Smooth muscle cell (in vitro differentiated cells): ENCODE results near the gene CEP20. TPM values are rescaled to one million over a fixed set of nuclear protein-coding genes. Genes with fewer than 3 reads are reported as not detected.

Experiments
- DNase-seq: peaks from one replicate; lab custom pipeline; 2025; ENCODE audit not compliant: unreplicated experiment; lab: John Stamatoyannopoulos, UW
- H2AFZ ChIP-seq: fragments of 200-600 bp; sonication (generic); 2 replicates; pipeline ENCODE4 v1.6.0; 2016; ENCODE audit warnings: antibody characterized with exemption, low read depth, mild to moderate bottlenecking
- H3F3A ChIP-seq: fragments of 200-600 bp; sonication (generic); 2 replicates; pipeline ENCODE4 v1.6.0; 2017; ENCODE audit warnings: antibody characterized with exemption, low read depth
- H3K27ac ChIP-seq: fragments of 200-600 bp; sonication (generic); 2 replicates; pipeline ENCODE4 v1.5.1; 2016; ENCODE audit warnings: low read depth, mild to moderate bottlenecking
- H3K27me3 ChIP-seq: fragments of 200-600 bp; sonication (generic); 2 replicates; pipeline ENCODE4 v1.6.1; 2016; ENCODE audit warnings: low read depth, mild to moderate bottlenecking
- H3K36me3 ChIP-seq: fragments of 200-600 bp; sonication (generic); 2 replicates; pipeline ENCODE4 v1.5.1; 2016; ENCODE audit warnings: low read depth
- H3K4me1 ChIP-seq: fragments of 200-600 bp; sonication (generic); 2 replicates; pipeline ENCODE4 v1.5.1; 2016; ENCODE audit warnings: low read depth
- H3K4me2 ChIP-seq: fragments of 200-600 bp; sonication (generic); 2 replicates; pipeline ENCODE4 v1.6.0; 2016; ENCODE audit warnings: mild to moderate bottlenecking
- H3K4me3 ChIP-seq: fragments of 200-600 bp; sonication (generic); 2 replicates; pipeline ENCODE4 v1.5.1; 2016; ENCODE audit warnings: mild to moderate bottlenecking
- H3K79me2 ChIP-seq: fragments of 200-600 bp; sonication (generic); 2 replicates; pipeline ENCODE4 v1.6.0; 2016; ENCODE audit warnings: low read depth, mild to moderate bottlenecking
- H3K9ac ChIP-seq: fragments of 200-600 bp; sonication (generic); 2 replicates; pipeline ENCODE4 v1.6.0; 2016; ENCODE audit warnings: low read depth
- H3K9me3 ChIP-seq: fragments of 200-600 bp; sonication (generic); replicated peaks from 2 replicates; pipeline ENCODE4 v1.5.1; 2016; ENCODE audit warnings: low read depth
- H4K20me1 ChIP-seq: fragments of 200-600 bp; sonication (generic); 2 replicates; pipeline ENCODE4 v1.6.0; 2016; ENCODE audit warnings: low read depth
- CTCF ChIP-seq: fragments of 200-600 bp; sonication (generic); IDR thresholded peaks from 2 replicates; pipeline ENCODE4 v1.5.1; 2017; ENCODE audit warnings: borderline replicate concordance, mild to moderate bottlenecking, antibody characterized with exemption; ENCODE audit not compliant: insufficient read depth, poor library complexity, severe bottlenecking
- WGBS: methylation state at CpG from one replicate; pipeline ENCODE4 v1.1.7; 2016; ENCODE audit warnings: low lambda C conversion rate; 5-methylcytosine and 5-hydroxymethylcytosine counted together
- polyA plus RNA-seq: library from polyadenylated mRNA; unstranded; fragments of >200 nt; fragmentation: Nextera tagmentation; extraction: Ambion mirVana; gene quantifications from 2 replicates; pipeline ENCODE4 v1.2.1, GENCODE V29; 2016
- total RNA-seq: library from RNA; depleted of rRNA; stranded (reverse); fragments of >200 nt; gene quantifications from 2 replicates; pipeline ENCODE4 v1.2.3, GENCODE V29; 2014

CEP20 gene
- total and polyA plus RNA-seq, 2 experiments from 2014 or later = 29.0 to 38.4 TPM

- Histone ChIP-seq H3K4me1 (peaks cover 10% of the 10 kb centered on the region), H3F3A (no peaks in the 10 kb centered on the region), H3K79me2 (peaks cover 54% of the 10 kb centered on the region), H3K9me3 (no peaks in the 10 kb centered on the region), H2AFZ (no peak overlapping the region), H3K4me3 (no peak overlapping the region), H3K27me3 (no peaks in the 10 kb centered on the region), H3K9ac (no peak overlapping the region), H3K27ac (no peak overlapping the region), H3K36me3 (no peaks in the 10 kb centered on the region), H3K4me2 (no peak overlapping the region), H4K20me1 (peaks cover 7% of the 10 kb centered on the region)
- WGBS = 94% methylated on average over 5 of the region's 5 CpGs
- no peak for TF ChIP-seq CTCF
- DNase-seq = no peak
Observed at GRCh38 chr16:15885560-15886001, 2.8 kb downstream of the CEP20 start.

GRCh38 chr16:15882563-15882962, 5.8 kb downstream of the CEP20 start:
- Histone ChIP-seq H3K27ac (no peak overlapping the region), H2AFZ (no peak overlapping the region), H3K27me3 (no peaks in the 10 kb centered on the region), H3K9ac (no peak overlapping the region), H4K20me1 (peaks cover 14% of the 10 kb centered on the region), H3K9me3 (no peaks in the 10 kb centered on the region), H3K4me1 (peaks cover 3% of the 10 kb centered on the region), H3K4me3 (no peak overlapping the region), H3K79me2 (peaks cover 56% of the 10 kb centered on the region), H3F3A (no peaks in the 10 kb centered on the region), H3K4me2 (no peak overlapping the region), H3K36me3 (no peaks in the 10 kb centered on the region)
- DNase-seq = no peak
- 88% methylated on average over 3 of the region's 3 CpGs for WGBS
- TF ChIP-seq CTCF = no peak

- Histone ChIP-seq H2AFZ (no peak overlapping the region), H3K9ac (no peak overlapping the region), H3K36me3 (no peaks in the 10 kb centered on the region), H3F3A (no peaks in the 10 kb centered on the region), H3K27ac (no peak overlapping the region), H3K4me1 (no peaks in the 10 kb centered on the region), H3K9me3 (no peaks in the 10 kb centered on the region), H4K20me1 (peaks cover 18% of the 10 kb centered on the region), H3K27me3 (no peaks in the 10 kb centered on the region), H3K4me2 (no peak overlapping the region), H3K79me2 (peaks cover 49% of the 10 kb centered on the region), H3K4me3 (no peak overlapping the region)
- no peak for TF ChIP-seq CTCF
- WGBS = 91% methylated on average over 13 of the region's 13 CpGs
- DNase-seq = no peak
Observed at GRCh38 chr16:15881794-15882379, 6.5 kb downstream of the CEP20 start.
